ENCODE data around the gene SORCS3. TPM values are rescaled to one million over a fixed set of nuclear protein-coding genes. Genes with fewer than 3 reads are reported as not detected.

SORCS3 gene
- total and polyA plus RNA-seq, 2 of the 13 experiments (the other 11 are each of a cell fraction or from before 2014, with no cell fraction given) = 0.07 TPM; not detected in 1

GRCh38 chr10:105291571-105291970 is 650.5 kb downstream of the SORCS3 start:
- ChIA-PET POLR2A (no interaction called here), CTCF (ENCODE audit: low intra/inter-chr PET ratio, low total read pairs) (no interaction called here)
- H3K9me3 ChIP-seq (ENCODE audit: low read length) = peaks cover 66% of the 10 kb centered on the region
- H3K36me3 ChIP-seq (replicated peaks in 1 of 2; ENCODE audit: control insufficient read depth in 1 of 2, insufficient read depth in 2 of 2, low read length in 2 of 2) = no peaks in the 10 kb centered on the region
- ATAC-seq (no peak), DNase-seq (ENCODE audit: low spot score) (no peak), FAIRE-seq (no peak)
- no peak overlapping the region for H3K27ac ChIP-seq (ENCODE audit: extremely low read length, insufficient read depth, low read length)
- no peaks in the 10 kb centered on the region for H4K20me1 ChIP-seq (ENCODE audit: insufficient read depth, low read length)
- intact Hi-C loops (cut with micrococcal nuclease; ENCODE audit: unreplicated experiment) (no loop called here), in situ Hi-C loops (cut with HindIII; ENCODE audit: extremely low pct_ligation_motif_present, low pct_unique_long_range_greater_than_20kb) (no loop called here)
- 2% methylated on average over 4 of the region's 4 CpGs for WGBS (ENCODE audit: low lambda C conversion rate)
- H3K4me3 ChIP-seq (replicated peaks in 1 of 3; ENCODE audit: insufficient read depth in 1 of 3, low read depth in 2 of 3, low read length in 3 of 3) = no peak overlapping the region
- H3K9ac ChIP-seq (ENCODE audit: insufficient read depth, low read depth, low read length) = no peak overlapping the region
- no TSS peak for BruUV-seq (replicated peaks)
- TF ChIP-seq ZBTB49 (CRISPR knock-in tag; IDR thresholded peaks at IDR 0.05; ENCODE audit: borderline replicate concordance) = no peak
- no peak for TF ChIP-seq U2AF2 (IDR thresholded peaks at IDR 0.05; ENCODE audit: low read depth, low read length)
- no peak for TF ChIP-seq ZFY (CRISPR knock-in tag; IDR thresholded peaks at IDR 0.05)
- TF ChIP-seq MIER2 (CRISPR knock-in tag; IDR thresholded peaks at IDR 0.05) = no peak
- TF ChIP-seq FOXP4 (CRISPR knock-in tag; IDR thresholded peaks at IDR 0.05) = no peak
- TF ChIP-seq RARA (CRISPR knock-in tag; IDR thresholded peaks at IDR 0.05) = no peak
- H3K4me1 ChIP-seq (ENCODE audit: insufficient read depth, low read length) = no peaks in the 10 kb centered on the region
- H2AFZ ChIP-seq (ENCODE audit: low read length) = no peak overlapping the region
- H3K79me2 ChIP-seq (ENCODE audit: insufficient read depth, low read length) = no peaks in the 10 kb centered on the region
- no peak overlapping the region for H3K4me2 ChIP-seq (ENCODE audit: low read depth, low read length)
- H3K27me3 ChIP-seq (ENCODE audit: control insufficient read depth in 1 of 2, insufficient read depth in 2 of 2, low read length in 2 of 2) = no peaks in the 10 kb centered on the region

Measured in HepG2 (cell line).